GM12891 (cell line): Measurements from ENCODE around the gene SPON2.
A peak's percentile ranks its signal among the peaks of the same experiment; 100 is the strongest.
"Not testable (repeated sequence)": the region's sequence is repeated elsewhere in the genome, so short reads cannot be mapped to it uniquely, and the experiment has no call there.

ENCODE experiments used
- DNase-seq: peaks from one replicate; pipeline ENCODE4 v3.0.0; 2011; ENCODE audit warnings: low spot score; ENCODE audit not compliant: insufficient read length
- FAIRE-seq: peaks from 2 replicates; lab custom pipeline; 2011; peaks lifted over from hg19 to GRCh38; lab: Jason Lieb, UNC
- PAX5 ChIP-seq: IDR thresholded peaks from 2 replicates; pipeline ENCODE4 v1.6.1; 2011; ENCODE audit warnings: low read length, moderate library complexity, mild to moderate bottlenecking; ENCODE audit not compliant: insufficient read depth, severe bottlenecking
- POLR2A ChIP-seq: IDR thresholded peaks from 2 replicates; pipeline ENCODE4 v1.6.1; 2011; ENCODE audit warnings: low read depth, low read length, control low read depth
- POLR2AphosphoS5 ChIP-seq: IDR thresholded peaks from 2 replicates; pipeline ENCODE4 v1.6.1; 2011; ENCODE audit warnings: low read depth, low read length, control low read depth
- POU2F2 ChIP-seq: IDR thresholded peaks from 2 replicates; pipeline ENCODE4 v1.6.1; 2011; ENCODE audit warnings: low read depth, mild to moderate bottlenecking, control low read depth, low read length, moderate library complexity
- SPI1 ChIP-seq: IDR thresholded peaks from 2 replicates; pipeline ENCODE4 v1.6.1; 2011; ENCODE audit warnings: low read depth, low read length, control low read depth
- TAF1 ChIP-seq: IDR thresholded peaks from 2 replicates; pipeline ENCODE4 v1.6.1; 2011; ENCODE audit warnings: low read depth, low read length, control low read depth

SPON2 gene

DNA sequence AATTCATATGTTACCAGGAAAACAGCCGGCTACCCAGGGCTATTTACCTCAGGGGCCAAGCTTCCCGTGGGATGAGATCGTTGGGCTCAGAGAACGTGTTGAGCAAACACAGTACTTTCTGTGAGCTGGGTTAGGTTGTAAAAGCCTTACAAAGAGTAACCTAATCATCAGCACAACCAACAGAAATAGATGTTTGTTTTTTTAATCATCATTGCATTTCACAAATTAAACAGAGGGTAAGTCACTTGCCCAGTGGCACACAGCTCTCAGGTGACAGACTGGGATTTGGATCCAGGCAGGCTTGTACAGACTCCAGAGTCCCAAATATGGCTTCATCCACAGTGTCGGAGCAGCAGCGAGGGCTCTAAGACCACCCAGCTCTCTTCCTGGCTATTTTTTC is 20.1 kb downstream of the SPON2 start:
- FAIRE-seq, result no peak
- DNase-seq, result no peak
- no peak for TF ChIP-seq POU2F2
- no peak for TF ChIP-seq SPI1
- TF ChIP-seq POLR2A, result no peak
- no peak for TF ChIP-seq POLR2AphosphoS5
- no peak for TF ChIP-seq TAF1
- no peak for TF ChIP-seq PAX5

DNA sequence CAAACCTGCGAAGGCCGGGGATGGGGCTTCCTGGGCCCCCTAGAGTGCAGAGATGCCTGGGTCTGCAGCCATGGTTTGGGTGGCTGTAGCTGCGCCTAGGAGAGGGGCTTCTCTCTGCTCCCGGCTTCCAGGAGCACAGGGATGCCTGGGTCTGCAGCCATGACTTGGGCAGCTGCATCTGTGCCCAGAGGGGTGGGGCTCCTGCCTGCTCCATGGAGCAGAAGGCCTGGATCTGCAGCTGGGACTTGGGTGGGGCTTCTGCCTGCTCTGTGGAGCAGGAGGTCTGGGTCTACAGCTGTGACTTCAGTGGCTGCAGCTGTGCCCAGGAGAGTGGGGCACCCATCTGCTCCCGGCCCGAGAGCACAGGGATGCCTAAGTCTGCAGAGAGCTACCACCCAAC is 20.8 kb downstream of the SPON2 start:
- no peak for TF ChIP-seq SPI1
- TF ChIP-seq POU2F2, result no peak
- TF ChIP-seq TAF1, result no peak
- no peak for TF ChIP-seq POLR2A
- no peak for TF ChIP-seq POLR2AphosphoS5
- no peak for TF ChIP-seq PAX5
- no peak for FAIRE-seq
- DNase-seq, result no peak

DNA sequence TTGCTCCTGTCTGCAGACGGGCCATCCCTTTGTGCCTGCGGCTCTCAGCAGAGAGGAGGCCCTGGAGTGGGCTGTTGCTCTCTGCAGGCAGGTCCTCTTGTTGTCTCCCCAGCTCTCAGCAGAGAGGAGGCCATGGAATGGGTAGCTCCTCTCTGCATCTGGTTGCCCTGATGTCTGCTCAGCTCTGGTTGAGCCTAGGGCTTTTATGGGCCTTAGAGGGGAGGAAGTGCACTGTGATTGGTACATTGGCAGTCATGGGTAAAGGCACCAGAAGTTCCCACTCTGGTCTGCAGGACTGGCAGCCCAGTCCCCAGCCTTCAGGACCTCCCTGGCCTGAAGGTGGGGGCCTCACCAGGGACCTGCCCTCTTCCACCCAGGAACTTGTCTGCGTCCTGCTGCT is 21.5 kb downstream of the SPON2 start:
- no peak for FAIRE-seq
- no peak for TF ChIP-seq POLR2AphosphoS5
- TF ChIP-seq PAX5, result no peak
- TF ChIP-seq TAF1, result no peak
- TF ChIP-seq SPI1, result no peak
- no peak for TF ChIP-seq POU2F2
- no peak for TF ChIP-seq POLR2A
- DNase-seq, result no peak

DNA sequence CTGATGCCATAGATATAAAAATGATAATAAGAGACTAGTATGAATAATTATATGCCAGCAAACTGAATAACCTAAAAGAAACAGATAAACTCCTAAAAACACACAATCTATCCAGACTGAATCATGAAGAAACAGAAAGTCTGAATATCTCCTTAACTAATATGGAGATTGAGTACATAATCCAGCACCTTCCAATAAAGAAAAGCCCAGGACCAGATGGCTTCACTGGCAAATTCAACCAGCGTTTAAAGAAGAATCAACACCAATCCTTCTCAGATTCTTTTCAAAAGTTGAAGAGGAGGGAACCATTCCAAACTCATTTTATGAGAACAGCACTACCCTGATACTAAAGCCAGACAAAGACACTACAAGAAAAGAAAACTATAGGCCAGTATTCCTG is 32.5 kb downstream of the SPON2 start:
- no peak for DNase-seq
- no peak for FAIRE-seq
- no peak for TF ChIP-seq SPI1
- TF ChIP-seq POU2F2, result no peak
- no peak for TF ChIP-seq TAF1
- TF ChIP-seq POLR2AphosphoS5, result no peak
- no peak for TF ChIP-seq POLR2A
- no peak for TF ChIP-seq PAX5

DNA sequence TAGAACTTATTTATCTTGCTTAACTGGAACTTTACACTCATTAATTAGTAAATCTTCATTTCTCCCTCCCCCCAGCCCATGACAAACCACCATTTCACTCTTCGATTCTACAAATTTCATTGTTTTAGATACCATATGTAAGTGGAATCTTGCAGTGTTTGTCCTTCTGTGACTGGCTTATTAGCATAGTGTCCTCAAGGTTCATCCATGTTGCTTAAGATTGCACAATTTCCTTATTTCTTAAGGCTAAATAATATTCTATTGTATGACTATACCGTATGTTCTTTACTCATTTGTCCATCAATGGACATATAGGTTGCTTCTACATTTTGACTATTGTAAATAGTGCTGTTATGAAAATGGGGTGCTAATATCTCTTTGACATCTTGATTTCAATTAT is 34.5 kb downstream of the SPON2 start:
- FAIRE-seq (peak; percentile 26), DNase-seq (no peak)
- TF ChIP-seq PAX5 (no peak), TAF1 (no peak), POLR2A (no peak), POU2F2 (no peak), SPI1 (no peak), POLR2AphosphoS5 (no peak)

DNA sequence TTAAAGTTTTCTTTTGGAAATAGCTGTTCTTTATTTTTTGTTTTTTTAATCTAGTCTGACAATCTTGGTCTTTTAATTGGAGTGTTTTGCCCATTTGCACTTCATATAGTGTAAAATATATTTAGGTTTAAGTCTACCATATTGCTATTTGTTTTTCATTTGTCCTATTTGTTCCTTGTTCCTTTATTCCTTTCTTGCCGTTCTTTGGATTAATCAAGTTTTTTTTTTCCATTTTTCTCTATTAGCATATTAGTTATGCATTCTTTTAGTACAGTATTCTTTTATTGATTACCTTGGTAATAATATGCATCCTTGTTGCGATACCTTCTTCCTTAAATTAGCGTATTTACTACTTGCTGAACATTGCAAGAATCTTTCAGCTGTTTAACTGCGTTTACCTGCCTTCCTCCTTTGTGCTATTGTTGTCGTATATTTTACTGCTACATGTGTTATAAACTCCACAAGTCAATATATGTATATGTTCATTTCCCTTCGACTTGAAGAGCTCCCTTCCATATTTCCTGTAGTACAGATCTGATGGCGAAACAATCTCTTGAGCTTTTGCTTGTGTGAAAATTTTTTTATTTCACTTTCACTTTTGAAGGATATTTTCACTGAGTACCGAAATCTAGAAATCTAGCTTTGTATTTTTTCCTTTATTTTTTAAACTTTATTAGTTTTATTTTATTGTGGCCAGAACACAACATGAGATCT is 35.2 kb downstream of the SPON2 start:
- FAIRE-seq (peak; percentile 31), DNase-seq (no peak)
- no peak for TF ChIP-seq PAX5

DNA sequence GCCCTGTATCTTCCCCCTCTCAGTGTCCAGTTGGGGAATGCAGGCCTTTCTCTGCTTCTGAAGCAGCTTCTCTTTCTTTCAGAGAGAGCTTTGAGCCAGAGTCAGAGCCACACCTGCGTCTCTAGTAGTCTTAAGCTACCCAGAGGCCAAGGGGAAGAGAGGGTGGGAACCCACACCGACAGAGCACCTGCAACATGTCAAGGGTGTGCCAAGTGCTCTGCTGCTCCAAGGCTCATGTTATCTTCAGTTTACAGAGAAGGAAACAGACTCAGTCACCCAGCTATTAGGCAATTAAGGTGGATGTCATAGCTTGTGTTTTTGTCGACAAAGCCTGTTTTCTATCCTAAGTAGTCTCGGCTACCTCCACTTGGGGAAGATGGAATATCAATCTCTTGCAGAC is 36.3 kb downstream of the SPON2 start:
- no peak for FAIRE-seq
- no peak for TF ChIP-seq PAX5
- no peak for TF ChIP-seq POLR2A
- no peak for TF ChIP-seq SPI1
- TF ChIP-seq POLR2AphosphoS5, result no peak
- no peak for TF ChIP-seq TAF1
- TF ChIP-seq POU2F2, result no peak
- DNase-seq, result no peak

DNA sequence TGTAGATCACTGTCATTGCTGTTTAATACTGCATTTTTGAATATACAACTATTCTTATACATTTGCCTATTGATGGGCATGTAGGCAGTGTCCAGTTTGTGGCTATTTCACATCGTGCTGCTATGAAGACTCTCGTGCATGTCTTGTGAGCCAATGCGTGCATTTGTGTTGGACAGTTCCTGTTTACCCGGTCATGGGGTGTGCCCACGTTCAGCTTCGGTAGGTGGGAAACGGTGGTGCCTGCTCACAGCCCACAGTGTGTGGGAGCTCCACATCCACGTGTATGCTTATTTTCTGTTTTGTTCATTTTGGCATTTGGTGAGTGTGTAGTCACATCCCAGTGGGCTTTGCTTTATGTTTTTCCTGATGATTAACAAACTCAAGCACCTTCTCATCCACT is 39.4 kb downstream of the SPON2 start:
- TF ChIP-seq POU2F2 (no peak), SPI1 (no peak), POLR2A (no peak), TAF1 (no peak), POLR2AphosphoS5 (no peak), PAX5 (no peak)
- FAIRE-seq (peak; percentile 43), DNase-seq (no peak)

DNA sequence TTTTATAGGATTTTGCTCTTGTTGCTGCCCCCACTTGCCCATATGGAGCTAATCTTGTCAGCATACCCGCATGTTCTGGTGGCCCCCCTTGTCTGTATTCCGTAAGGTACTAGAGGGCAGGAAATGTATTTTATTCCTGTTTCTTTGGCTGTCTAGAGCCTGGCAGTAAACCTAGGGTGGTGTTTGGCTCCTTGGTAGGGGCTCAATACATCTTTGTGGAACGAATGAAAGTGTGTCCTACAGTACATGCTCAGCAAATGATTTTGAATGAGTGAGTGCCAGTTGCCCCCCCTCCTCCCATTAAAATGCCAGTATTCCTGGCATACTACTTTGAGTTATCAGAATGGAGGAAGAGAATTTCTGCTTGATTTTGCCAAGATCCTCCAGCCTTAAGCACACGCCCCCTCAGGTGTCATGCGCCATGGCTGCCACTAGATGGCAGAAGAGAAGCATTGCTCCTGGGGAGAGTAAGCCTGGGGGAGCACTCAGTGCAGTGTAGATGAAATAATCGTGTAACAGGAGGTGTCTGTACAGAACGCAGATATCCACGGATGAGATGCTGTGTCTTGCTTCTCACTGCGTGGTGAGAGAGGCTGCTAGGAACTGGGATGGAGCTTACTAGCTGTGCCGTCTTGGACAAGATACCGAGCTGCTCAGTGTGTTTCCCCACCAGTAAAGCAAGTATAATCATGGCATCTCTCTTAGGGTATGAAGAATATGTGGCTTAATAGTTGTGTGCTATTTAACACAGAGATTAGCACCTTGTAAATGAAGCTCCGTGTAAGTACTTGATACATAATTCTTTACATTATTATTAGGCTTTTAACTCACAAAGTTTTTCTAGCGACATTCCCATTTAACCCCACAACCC is 41.8 kb downstream of the SPON2 start:
- TF ChIP-seq TAF1, result no peak
- TF ChIP-seq POLR2AphosphoS5, result no peak
- DNase-seq (peak; percentile 49), FAIRE-seq (peak; percentile 98)

DNA sequence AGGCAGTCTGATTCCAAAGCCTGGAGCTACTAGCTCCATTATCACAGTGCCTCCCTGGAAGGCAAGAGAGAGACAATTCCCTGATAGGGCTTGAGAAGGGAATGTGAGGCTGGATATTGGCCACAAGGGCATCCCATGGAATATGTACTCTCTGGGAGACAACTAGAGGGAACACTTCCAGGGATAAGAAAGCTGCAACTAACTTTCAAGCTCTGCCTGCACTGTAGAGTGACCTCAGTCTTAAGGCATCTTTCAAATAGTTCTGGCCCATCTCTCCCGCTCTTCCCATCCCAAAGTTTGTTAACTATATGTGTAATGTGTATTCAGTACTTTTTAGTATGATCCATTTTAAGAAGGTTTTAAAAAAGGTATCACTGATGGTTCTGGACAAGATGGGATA is 45.9 kb downstream of the SPON2 start:
- TF ChIP-seq POLR2AphosphoS5, result no peak
- TF ChIP-seq PAX5, result no peak
- TF ChIP-seq POU2F2, result no peak
- TF ChIP-seq POLR2A, result no peak
- no peak for TF ChIP-seq TAF1
- TF ChIP-seq SPI1, result no peak
- no peak for DNase-seq
- FAIRE-seq, result no peak

DNA sequence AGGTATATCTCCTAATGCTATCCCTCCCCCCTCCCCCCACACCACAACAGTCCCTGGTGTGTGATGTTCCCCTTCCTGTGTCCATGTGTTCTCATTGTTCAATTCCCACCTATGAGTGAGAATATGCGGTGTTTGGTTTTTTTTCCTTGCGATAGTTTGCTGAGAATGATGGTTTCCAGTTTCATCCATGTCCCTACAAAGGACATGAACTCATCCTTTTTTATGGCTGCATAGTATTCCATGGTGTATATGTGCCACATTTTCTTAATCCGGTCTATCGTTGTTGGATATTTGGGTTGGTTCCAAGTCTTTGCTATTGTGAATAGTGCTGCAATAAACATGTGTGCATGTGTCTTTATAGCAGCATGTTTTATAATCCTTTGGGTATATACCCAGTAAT is 46.9 kb downstream of the SPON2 start:
- FAIRE-seq, DNase-seq: not testable (repeated sequence)
